ENCODE measurements around the gene NAV2. TPM values are rescaled to one million over a fixed set of nuclear protein-coding genes. Genes with fewer than 3 reads are reported as not detected.

The NAV2 gene
- polyA plus RNA-seq, 1 donor (not counting 4 experiments of a cell fraction or from before 2014, with no cell fraction given), result 4.0 TPM

DNA sequence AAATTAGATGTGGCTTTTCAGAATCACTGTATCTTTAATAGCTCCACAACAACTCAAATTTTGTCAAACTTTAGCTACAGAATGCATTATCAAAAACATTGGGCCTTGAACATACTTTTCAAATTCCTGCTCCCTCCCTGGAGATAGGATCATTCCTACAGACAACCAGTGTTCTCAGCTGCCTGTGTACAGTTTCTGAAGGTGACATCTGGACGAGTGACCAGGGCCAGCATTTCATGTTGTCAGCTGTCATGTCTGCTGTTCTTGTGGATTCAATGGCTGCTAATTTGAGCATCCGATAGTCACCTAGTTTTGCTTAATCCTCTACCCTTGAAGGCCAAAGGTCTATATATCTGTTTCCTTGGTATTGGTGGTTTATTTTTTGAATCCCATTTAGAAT is 259.5 kb downstream of the NAV2 start:
- H3K4me2 ChIP-seq (ENCODE audit: control insufficient read depth, extremely low read depth, insufficient read depth, low read depth, low read length), result no peak overlapping the region
- no peaks in the 10 kb centered on the region for H3K36me3 ChIP-seq (ENCODE audit: control insufficient read depth in 2 of 2, extremely low read depth in 1 of 2, insufficient read depth in 2 of 2, low read length in 2 of 2)
- H3K4me3 ChIP-seq (ENCODE audit: control insufficient read depth in 2 of 3, extremely low read depth in 1 of 3, insufficient read depth in 2 of 3, low read depth in 1 of 3, low read length in 3 of 3), result no peak overlapping the region
- FAIRE-seq (no peak), DNase-seq (ENCODE audit: low read depth, low spot score) (no peak)
- H3K9me1 ChIP-seq (ENCODE audit: control insufficient read depth, extremely low read depth, insufficient read depth, low read length), result no peaks in the 10 kb centered on the region
- peaks cover 8% of the 10 kb centered on the region for H3K4me1 ChIP-seq (ENCODE audit: control insufficient read depth, extremely low read depth, insufficient read depth, low read length)
- H3K79me2 ChIP-seq (ENCODE audit: control insufficient read depth, insufficient read depth, low read length), result no peaks in the 10 kb centered on the region
- H3K9ac ChIP-seq (ENCODE audit: control insufficient read depth, extremely low read depth, insufficient read depth, low read length), result no peak overlapping the region
- dilution Hi-C loops (cut with MboI; ENCODE audit: extremely low pct_ligation_motif_present, low sequenced_read_pairs), result no loop called here
- H3K27me3 ChIP-seq (ENCODE audit: control insufficient read depth, extremely low read depth, insufficient read depth, low read length), result no peaks in the 10 kb centered on the region
- no peaks in the 10 kb centered on the region for H3K9me3 ChIP-seq (ENCODE audit: control insufficient read depth, low read depth, low read length)
- no peaks in the 10 kb centered on the region for H4K20me1 ChIP-seq (ENCODE audit: control insufficient read depth, extremely low read depth, insufficient read depth, low read length)
- no peak for TF ChIP-seq EZH2 (IDR thresholded peaks at IDR 0.05; ENCODE audit: low read length)
- TF ChIP-seq, protein P1, sequence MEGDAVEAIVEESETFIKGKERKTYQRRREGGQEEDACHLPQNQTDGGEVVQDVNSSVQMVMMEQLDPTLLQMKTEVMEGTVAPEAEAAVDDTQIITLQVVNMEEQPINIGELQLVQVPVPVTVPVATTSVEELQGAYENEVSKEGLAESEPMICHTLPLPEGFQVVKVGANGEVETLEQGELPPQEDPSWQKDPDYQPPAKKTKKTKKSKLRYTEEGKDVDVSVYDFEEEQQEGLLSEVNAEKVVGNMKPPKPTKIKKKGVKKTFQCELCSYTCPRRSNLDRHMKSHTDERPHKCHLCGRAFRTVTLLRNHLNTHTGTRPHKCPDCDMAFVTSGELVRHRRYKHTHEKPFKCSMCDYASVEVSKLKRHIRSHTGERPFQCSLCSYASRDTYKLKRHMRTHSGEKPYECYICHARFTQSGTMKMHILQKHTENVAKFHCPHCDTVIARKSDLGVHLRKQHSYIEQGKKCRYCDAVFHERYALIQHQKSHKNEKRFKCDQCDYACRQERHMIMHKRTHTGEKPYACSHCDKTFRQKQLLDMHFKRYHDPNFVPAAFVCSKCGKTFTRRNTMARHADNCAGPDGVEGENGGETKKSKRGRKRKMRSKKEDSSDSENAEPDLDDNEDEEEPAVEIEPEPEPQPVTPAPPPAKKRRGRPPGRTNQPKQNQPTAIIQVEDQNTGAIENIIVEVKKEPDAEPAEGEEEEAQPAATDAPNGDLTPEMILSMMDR (optimal IDR thresholded peaks at IDR 0.05 in 1 of 3, IDR thresholded peaks at IDR 0.05 in 1 of 3, conservative IDR thresholded peaks at IDR 0.05 in 1 of 3; ENCODE audit: extremely low read depth in 1 of 3, insufficient read depth in 2 of 3, low read length in 3 of 3), result no peak
- no peak overlapping the region for H3K27ac ChIP-seq (ENCODE audit: control insufficient read depth, insufficient read depth, low read length)
- H2AFZ ChIP-seq (ENCODE audit: control insufficient read depth, low read length), result no peak overlapping the region

DNA sequence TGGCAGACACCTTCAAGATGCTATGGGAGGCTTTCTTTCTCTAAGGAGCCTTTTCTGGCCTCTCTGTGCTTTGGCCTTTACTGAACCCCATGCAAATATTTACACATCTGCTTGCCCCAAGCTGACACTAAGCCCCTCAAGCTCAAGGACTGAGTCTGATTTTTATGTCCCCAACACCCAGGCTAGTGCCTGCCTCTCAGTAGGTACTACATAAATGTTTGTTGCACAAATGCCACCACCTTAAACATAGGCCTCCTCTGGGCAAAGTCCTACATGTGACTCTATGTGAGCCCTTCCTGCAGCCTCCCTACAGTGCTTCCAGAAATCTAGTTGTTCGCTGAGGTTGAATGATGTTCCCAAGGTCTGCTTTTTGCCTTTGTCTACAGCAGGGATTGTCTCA is 260.0 kb downstream of the NAV2 start:
- H3K9ac ChIP-seq (ENCODE audit: control insufficient read depth, extremely low read depth, insufficient read depth, low read length), result no peak overlapping the region
- H3K27ac ChIP-seq (ENCODE audit: control insufficient read depth, insufficient read depth, low read length), result no peak overlapping the region
- dilution Hi-C loops (cut with MboI; ENCODE audit: extremely low pct_ligation_motif_present, low sequenced_read_pairs), result no loop called here
- no peak overlapping the region for H3K4me3 ChIP-seq (ENCODE audit: control insufficient read depth in 2 of 3, extremely low read depth in 1 of 3, insufficient read depth in 2 of 3, low read depth in 1 of 3, low read length in 3 of 3)
- no peaks in the 10 kb centered on the region for H3K9me1 ChIP-seq (ENCODE audit: control insufficient read depth, extremely low read depth, insufficient read depth, low read length)
- TF ChIP-seq, protein P1 (optimal IDR thresholded peaks at IDR 0.05 in 1 of 3, IDR thresholded peaks at IDR 0.05 in 1 of 3, conservative IDR thresholded peaks at IDR 0.05 in 1 of 3; ENCODE audit: extremely low read depth in 1 of 3, insufficient read depth in 2 of 3, low read length in 3 of 3), result no peak
- TF ChIP-seq EZH2 (IDR thresholded peaks at IDR 0.05; ENCODE audit: low read length), result no peak
- no peak overlapping the region for H2AFZ ChIP-seq (ENCODE audit: control insufficient read depth, low read length)
- H3K79me2 ChIP-seq (ENCODE audit: control insufficient read depth, insufficient read depth, low read length), result no peaks in the 10 kb centered on the region
- H3K9me3 ChIP-seq (ENCODE audit: control insufficient read depth, low read depth, low read length), result no peaks in the 10 kb centered on the region
- H3K4me2 ChIP-seq (ENCODE audit: control insufficient read depth, extremely low read depth, insufficient read depth, low read depth, low read length), result no peak overlapping the region
- H3K27me3 ChIP-seq (ENCODE audit: control insufficient read depth, extremely low read depth, insufficient read depth, low read length), result no peaks in the 10 kb centered on the region
- no peak for FAIRE-seq
- DNase-seq (ENCODE audit: low read depth, low spot score), result no peak
- no peaks in the 10 kb centered on the region for H4K20me1 ChIP-seq (ENCODE audit: control insufficient read depth, extremely low read depth, insufficient read depth, low read length)
- H3K4me1 ChIP-seq (ENCODE audit: control insufficient read depth, extremely low read depth, insufficient read depth, low read length), result peaks cover 8% of the 10 kb centered on the region
- no peaks in the 10 kb centered on the region for H3K36me3 ChIP-seq (ENCODE audit: control insufficient read depth in 2 of 2, extremely low read depth in 1 of 2, insufficient read depth in 2 of 2, low read length in 2 of 2)
